ENCODE data around the gene XXYLT1. TPM values are rescaled to one million over a fixed set of nuclear protein-coding genes. Genes with fewer than 3 reads are reported as not detected.

Gene XXYLT1
- total RNA-seq, 1 donor from 2014 or later = 16.4 TPM

DNA sequence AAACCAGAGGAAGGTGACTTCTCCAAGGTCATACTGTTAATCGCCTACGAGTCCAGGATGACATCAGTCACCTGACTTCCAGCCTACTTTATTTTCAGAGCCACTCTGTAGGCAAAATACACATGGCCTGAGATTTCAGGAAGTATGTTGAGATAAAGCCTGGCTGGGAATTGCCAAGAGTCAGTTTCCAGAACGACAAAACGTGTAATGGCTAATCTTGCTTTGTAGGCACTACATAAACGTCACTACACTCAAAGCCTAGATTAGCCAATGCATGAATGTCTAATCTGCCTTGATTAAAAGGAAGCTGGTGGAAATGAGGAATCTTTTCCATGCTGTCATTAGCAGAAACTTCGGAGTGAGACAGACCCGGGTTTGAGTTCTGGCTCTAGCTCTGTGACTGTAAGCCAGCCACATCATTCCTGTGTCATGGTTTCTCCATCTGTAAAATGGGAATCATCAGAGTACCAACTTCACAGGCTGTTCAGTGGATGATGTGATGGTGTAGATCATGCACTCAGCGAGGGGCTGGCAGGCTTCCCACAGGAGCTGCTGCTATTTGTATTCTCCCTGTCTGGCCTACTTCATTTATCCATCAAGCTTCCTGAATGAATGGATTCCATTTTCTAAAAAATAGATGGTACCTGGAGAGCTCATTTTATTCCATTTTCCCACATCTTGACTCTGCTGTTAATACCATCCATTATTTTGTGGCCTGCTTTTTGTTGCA, 241.9 kb downstream of the XXYLT1 start:
- H3K36me3 ChIP-seq = no peaks in the 10 kb centered on the region
- TF ChIP-seq EZH2phosphoT487 (IDR thresholded peaks at IDR 0.05) (no peak), EZH2 (IDR thresholded peaks at IDR 0.05) (no peak)
- TF ChIP-seq, protein P1, sequence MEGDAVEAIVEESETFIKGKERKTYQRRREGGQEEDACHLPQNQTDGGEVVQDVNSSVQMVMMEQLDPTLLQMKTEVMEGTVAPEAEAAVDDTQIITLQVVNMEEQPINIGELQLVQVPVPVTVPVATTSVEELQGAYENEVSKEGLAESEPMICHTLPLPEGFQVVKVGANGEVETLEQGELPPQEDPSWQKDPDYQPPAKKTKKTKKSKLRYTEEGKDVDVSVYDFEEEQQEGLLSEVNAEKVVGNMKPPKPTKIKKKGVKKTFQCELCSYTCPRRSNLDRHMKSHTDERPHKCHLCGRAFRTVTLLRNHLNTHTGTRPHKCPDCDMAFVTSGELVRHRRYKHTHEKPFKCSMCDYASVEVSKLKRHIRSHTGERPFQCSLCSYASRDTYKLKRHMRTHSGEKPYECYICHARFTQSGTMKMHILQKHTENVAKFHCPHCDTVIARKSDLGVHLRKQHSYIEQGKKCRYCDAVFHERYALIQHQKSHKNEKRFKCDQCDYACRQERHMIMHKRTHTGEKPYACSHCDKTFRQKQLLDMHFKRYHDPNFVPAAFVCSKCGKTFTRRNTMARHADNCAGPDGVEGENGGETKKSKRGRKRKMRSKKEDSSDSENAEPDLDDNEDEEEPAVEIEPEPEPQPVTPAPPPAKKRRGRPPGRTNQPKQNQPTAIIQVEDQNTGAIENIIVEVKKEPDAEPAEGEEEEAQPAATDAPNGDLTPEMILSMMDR (IDR thresholded peaks at IDR 0.05) = no peak
- no peaks in the 10 kb centered on the region for H4K20me1 ChIP-seq (ENCODE audit: low read depth)
- H3K27me3 ChIP-seq = no peaks in the 10 kb centered on the region
- H3K36me3 Mint-ChIP-seq = peaks cover 3% of the 10 kb centered on the region
- peaks cover 16% of the 10 kb centered on the region for H3K4me1 Mint-ChIP-seq
- H3K9me3 ChIP-seq (ENCODE audit: low read depth) = no peaks in the 10 kb centered on the region
- peak overlapping the region; percentile 74 for H3K27ac Mint-ChIP-seq
- H2AFZ ChIP-seq (replicated peaks) = no peak overlapping the region
- no peak overlapping the region for H3K4me3 Mint-ChIP-seq
- peaks cover 9% of the 10 kb centered on the region for H3K9me3 Mint-ChIP-seq
- no peaks in the 10 kb centered on the region for H3F3A ChIP-seq (ENCODE audit: low read depth)
- H3K4me3 ChIP-seq = no peak overlapping the region
- H3K4me2 ChIP-seq = no peak overlapping the region
- peaks cover 5% of the 10 kb centered on the region for H3K4me1 ChIP-seq
- H3K27me3 Mint-ChIP-seq (ENCODE audit: insufficient read depth, low read depth) = peaks cover 8% of the 10 kb centered on the region
- H3K9ac ChIP-seq = no peak overlapping the region
- H3K27ac ChIP-seq = no peak overlapping the region
- no peaks in the 10 kb centered on the region for H3K79me2 ChIP-seq (ENCODE audit: low read depth)
- no peak for DNase-seq (ENCODE audit: low spot score)

DNA sequence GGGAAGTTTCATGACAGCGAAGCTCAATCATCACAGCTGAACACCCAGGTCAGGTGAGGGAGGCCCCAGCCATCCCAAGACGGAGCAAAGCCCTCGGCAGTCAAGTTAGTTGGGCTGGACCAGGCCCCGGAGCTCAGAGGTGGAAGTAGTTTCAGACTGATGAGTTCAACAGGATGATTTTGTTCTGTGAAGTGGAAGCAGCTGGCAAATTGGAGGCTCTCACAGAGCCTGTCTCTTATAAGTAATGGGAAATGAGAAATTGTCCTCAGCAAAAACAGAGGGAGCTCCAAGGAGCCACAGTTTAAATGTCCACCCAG, 245.1 kb downstream of the XXYLT1 start:
- no peak for DNase-seq (ENCODE audit: low spot score)
- H3K79me2 ChIP-seq (ENCODE audit: low read depth) = no peaks in the 10 kb centered on the region
- no peaks in the 10 kb centered on the region for H3K9me3 ChIP-seq (ENCODE audit: low read depth)
- Mint-ChIP-seq H3K4me1 (peaks cover 8% of the 10 kb centered on the region), H3K4me3 (no peak overlapping the region), H3K27ac (no peak overlapping the region), H3K9me3 (peaks cover 15% of the 10 kb centered on the region), H3K27me3 (ENCODE audit: insufficient read depth, low read depth) (peaks cover 11% of the 10 kb centered on the region), H3K36me3 (peaks cover 3% of the 10 kb centered on the region)
- TF ChIP-seq EZH2phosphoT487 (IDR thresholded peaks at IDR 0.05) = no peak
- no peak for TF ChIP-seq EZH2 (IDR thresholded peaks at IDR 0.05)
- TF ChIP-seq, protein P1 (IDR thresholded peaks at IDR 0.05) = no peak
- no peaks in the 10 kb centered on the region for H3K27me3 ChIP-seq
- H3K36me3 ChIP-seq = no peaks in the 10 kb centered on the region
- no peak overlapping the region for H3K4me3 ChIP-seq
- H3K9ac ChIP-seq = no peak overlapping the region
- H3F3A ChIP-seq (ENCODE audit: low read depth) = no peaks in the 10 kb centered on the region
- H3K27ac ChIP-seq = no peak overlapping the region
- peaks cover 3% of the 10 kb centered on the region for H3K4me1 ChIP-seq
- no peaks in the 10 kb centered on the region for H4K20me1 ChIP-seq (ENCODE audit: low read depth)
- no peak overlapping the region for H3K4me2 ChIP-seq
- H2AFZ ChIP-seq (replicated peaks) = no peak overlapping the region

DNA sequence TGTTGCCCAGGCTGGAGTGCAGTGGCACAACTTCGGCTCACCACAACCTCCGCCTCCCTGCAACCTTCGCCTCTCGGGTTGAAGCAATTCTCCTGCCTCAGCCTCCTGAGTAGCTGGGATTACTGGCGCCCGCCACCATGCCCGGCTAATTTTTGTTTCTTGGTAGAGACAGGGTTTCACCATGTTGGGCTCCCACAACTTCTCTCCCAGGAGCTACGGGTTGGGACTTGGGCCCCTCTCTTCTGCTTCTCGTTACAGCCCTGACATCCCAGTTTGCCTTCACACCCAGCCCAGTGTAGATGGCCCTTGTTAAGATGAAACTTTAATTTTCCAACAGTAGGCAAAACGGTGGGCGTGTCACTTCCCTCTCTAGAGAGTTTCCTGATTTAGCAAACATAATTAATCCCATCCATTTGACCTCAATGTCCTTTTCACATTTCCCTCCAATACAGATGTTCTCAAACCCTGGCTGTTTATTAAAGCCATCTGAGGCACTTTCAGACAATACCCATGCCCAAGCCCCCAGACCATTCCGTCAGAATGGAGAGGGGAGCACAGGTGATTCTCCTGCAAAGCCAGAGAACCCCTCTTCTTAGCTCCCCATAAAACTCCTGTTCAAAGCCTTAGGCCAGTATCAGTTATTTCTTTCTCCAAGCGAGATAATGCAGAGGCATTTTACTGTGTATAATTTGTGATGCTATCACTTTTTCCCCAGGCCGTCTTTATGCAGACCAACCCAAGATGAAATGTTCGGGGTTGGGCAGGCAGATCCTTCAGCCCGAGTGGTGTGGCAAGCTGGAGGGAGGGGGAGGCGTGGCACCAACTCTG, 245.7 kb downstream of the XXYLT1 start:
- Histone ChIP-seq H3K4me3 (no peak overlapping the region), H4K20me1 (ENCODE audit: low read depth) (no peaks in the 10 kb centered on the region), H3K4me1 (no peaks in the 10 kb centered on the region), H3K27ac (no peak overlapping the region), H3K9ac (no peak overlapping the region), H3K79me2 (ENCODE audit: low read depth) (no peaks in the 10 kb centered on the region), H3K36me3 (no peaks in the 10 kb centered on the region), H3F3A (ENCODE audit: low read depth) (no peaks in the 10 kb centered on the region), H2AFZ (replicated peaks) (no peak overlapping the region), H3K4me2 (no peak overlapping the region), H3K9me3 (ENCODE audit: low read depth) (no peaks in the 10 kb centered on the region), H3K27me3 (no peaks in the 10 kb centered on the region)
- TF ChIP-seq, protein P1 (IDR thresholded peaks at IDR 0.05) = no peak
- TF ChIP-seq EZH2 (IDR thresholded peaks at IDR 0.05) = no peak
- no peak for TF ChIP-seq EZH2phosphoT487 (IDR thresholded peaks at IDR 0.05)
- Mint-ChIP-seq H3K27me3 (ENCODE audit: insufficient read depth, low read depth) (peaks cover 13% of the 10 kb centered on the region), H3K36me3 (peaks cover 3% of the 10 kb centered on the region), H3K4me3 (no peak overlapping the region), H3K4me1 (peaks cover 8% of the 10 kb centered on the region), H3K9me3 (peaks cover 15% of the 10 kb centered on the region), H3K27ac (no peak overlapping the region)
- DNase-seq (ENCODE audit: low spot score) = no peak
